Measurements from ENCODE around the gene ST13.

ST13 gene

DNA sequence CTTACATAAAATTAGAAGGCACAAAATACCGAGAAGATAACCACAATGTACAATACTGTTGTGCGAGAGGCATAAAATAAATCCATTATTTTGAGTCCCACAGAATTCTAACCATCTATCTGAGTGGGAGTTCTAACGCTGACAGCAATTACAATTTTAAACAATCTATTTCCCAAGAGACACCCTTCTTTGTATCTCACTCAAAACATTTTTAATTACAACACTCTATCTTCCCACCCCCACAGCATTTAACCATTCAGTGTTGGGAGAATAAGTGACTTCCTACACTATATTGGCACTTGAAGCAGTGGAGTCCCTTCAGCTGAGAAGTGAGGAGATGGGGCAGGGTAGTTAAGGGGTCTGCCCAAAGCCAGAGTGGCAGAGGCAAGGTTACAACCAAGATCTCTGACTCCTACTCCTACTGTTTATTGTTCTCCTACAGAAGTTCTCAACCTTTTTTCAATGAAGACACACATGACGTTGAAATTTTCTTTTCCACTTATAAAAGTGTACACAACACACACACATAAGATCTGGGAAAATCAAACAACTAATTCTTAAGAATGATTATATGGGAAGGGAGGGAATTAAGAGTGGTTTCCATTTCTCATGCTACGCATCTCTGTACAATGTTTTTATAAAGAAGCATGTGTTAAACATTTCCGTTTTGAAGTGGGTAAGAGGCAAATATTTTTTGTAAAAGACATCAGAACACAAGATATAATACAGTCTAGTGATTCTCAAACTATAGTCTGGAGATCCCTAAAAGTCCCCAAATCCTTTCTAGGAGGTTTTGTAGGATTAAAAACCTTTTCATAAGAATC is 48.2 kb downstream of the ST13 start:
- TF ChIP-seq, protein P1, sequence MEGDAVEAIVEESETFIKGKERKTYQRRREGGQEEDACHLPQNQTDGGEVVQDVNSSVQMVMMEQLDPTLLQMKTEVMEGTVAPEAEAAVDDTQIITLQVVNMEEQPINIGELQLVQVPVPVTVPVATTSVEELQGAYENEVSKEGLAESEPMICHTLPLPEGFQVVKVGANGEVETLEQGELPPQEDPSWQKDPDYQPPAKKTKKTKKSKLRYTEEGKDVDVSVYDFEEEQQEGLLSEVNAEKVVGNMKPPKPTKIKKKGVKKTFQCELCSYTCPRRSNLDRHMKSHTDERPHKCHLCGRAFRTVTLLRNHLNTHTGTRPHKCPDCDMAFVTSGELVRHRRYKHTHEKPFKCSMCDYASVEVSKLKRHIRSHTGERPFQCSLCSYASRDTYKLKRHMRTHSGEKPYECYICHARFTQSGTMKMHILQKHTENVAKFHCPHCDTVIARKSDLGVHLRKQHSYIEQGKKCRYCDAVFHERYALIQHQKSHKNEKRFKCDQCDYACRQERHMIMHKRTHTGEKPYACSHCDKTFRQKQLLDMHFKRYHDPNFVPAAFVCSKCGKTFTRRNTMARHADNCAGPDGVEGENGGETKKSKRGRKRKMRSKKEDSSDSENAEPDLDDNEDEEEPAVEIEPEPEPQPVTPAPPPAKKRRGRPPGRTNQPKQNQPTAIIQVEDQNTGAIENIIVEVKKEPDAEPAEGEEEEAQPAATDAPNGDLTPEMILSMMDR (IDR thresholded peaks at IDR 0.05; ENCODE audit: control insufficient read depth, insufficient read depth, low read depth, low read length, missing control alignments), result no peak
- H3K4me3 ChIP-seq (ENCODE audit: control insufficient read depth, low read depth, low read length), result no peak overlapping the region
- no peak for DNase-seq (ENCODE audit: low read depth)

DNA sequence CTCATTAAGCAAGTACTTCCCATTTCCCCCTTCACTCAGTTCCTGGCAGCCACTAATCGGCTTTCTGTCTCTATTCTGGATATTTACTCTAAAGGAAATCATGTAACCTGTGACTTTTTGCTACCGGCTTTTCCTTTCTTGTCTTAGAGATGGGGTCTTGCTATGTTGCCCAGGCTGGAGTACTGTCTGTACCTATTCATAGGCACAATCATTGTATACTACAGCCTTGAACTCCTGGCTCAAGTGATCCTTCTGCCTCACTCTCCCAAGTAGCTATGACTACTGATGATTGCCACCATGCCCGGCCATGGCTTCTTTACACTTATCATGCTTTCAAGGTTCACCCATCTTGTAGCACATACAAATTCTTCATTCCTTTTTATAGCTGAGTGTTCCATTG is 49.7 kb downstream of the ST13 start:
- H3K4me3 ChIP-seq (ENCODE audit: control insufficient read depth, low read depth, low read length), result no peak overlapping the region
- no peak for DNase-seq (ENCODE audit: low read depth)
- TF ChIP-seq, protein P1 (IDR thresholded peaks at IDR 0.05; ENCODE audit: control insufficient read depth, insufficient read depth, low read depth, low read length, missing control alignments), result no peak

DNA sequence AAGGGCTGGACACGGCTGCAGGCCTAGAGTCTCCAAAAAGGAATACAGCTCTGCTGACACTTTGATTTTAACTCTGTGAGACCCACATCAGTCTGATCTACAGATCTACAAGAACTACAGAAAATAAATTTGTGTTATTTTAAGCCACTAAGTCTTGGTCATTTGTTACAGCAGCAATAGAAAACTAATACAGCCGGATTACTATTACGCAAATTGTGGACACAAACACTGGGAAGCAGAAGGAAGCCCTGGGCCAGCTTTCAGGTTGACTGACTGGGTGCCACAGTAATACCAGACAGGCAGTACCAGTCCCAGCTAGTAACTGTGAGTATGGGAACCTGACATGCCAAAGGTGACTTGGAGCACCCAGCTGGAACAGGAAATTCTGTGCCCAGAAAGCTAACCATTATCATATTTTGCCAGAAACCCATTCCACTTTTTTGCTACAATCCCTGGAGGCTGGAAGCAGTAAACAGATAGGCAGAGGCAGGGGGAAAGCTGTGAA is 50.7 kb downstream of the ST13 start:
- TF ChIP-seq, protein P1 (IDR thresholded peaks at IDR 0.05; ENCODE audit: control insufficient read depth, insufficient read depth, low read depth, low read length, missing control alignments), result no peak
- no peak overlapping the region for H3K4me3 ChIP-seq (ENCODE audit: control insufficient read depth, low read depth, low read length)
- DNase-seq (ENCODE audit: low read depth), result no peak

DNA sequence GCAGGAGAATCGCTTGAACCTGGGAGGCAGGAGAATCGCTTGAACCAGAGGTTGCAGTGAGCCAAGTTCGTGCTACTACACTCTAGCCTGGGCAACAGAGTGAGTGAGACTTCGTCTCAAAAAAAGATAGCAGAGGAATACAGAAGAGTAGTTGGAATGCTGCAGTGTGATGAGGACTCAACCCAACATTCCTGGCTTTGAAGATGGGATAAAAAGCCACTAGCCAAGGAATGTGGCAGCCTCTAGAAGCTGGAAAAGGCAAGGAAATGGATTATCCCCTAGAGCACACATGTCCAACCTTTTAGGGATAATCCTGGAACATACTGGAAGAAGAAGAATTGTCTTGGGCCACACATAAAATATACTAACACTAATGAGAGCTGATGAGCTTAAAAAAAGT is 51.2 kb downstream of the ST13 start:
- DNase-seq (ENCODE audit: low read depth), result no peak
- H3K4me3 ChIP-seq (ENCODE audit: control insufficient read depth, low read depth, low read length), result no peak overlapping the region
- TF ChIP-seq, protein P1 (IDR thresholded peaks at IDR 0.05; ENCODE audit: control insufficient read depth, insufficient read depth, low read depth, low read length, missing control alignments), result no peak

DNA sequence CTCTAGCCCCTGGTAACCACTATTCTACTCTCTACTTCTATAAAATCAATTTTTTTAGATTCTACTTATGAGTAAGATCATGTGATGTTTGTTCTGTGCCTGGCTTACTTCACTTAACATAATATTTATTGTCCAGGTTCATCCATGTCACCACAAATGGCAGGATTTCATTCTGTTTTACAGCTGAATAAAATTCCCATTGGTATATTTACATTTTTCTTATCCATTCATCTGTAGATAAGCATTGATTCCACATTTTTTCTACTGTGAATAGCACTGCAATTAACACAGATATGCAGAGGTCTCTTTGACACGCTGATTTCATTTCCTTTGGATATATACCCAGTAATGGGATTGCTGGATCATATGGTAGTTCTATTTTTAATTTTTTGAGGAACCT is 53.1 kb downstream of the ST13 start:
- H3K4me3 ChIP-seq (ENCODE audit: control insufficient read depth, low read depth, low read length), result no peak overlapping the region
- TF ChIP-seq, protein P1 (IDR thresholded peaks at IDR 0.05; ENCODE audit: control insufficient read depth, insufficient read depth, low read depth, low read length, missing control alignments), result no peak
- DNase-seq (ENCODE audit: low read depth), result no peak

DNA sequence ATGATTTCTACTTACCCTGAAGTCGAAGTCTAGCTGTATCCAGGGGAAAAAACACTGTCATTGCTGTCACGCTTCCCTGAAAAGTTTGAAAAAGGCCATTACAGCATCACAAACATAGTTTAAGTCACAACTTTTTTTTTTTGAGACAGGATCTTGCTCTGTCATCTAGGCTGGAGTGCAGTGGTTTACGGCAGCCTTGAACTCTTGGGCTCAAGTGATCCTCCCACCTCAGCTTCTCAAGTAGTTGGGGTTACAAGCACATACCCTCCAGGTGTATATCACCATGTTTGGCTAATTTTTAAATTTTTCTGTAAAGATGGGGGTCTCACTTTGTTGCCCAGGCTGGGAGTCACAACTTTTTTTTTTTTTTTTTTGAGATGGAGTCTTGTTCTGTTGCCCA is 57.4 kb downstream of the ST13 start:
- DNase-seq (ENCODE audit: low read depth), result no peak
- TF ChIP-seq, protein P1 (IDR thresholded peaks at IDR 0.05; ENCODE audit: control insufficient read depth, insufficient read depth, low read depth, low read length, missing control alignments), result no peak
- H3K4me3 ChIP-seq (ENCODE audit: control insufficient read depth, low read depth, low read length), result no peak overlapping the region

All from AG09309 (cell line).